ENCODE data around the gene NAP1L1.

GRCh38 chr12:76023069-76023690, 61.3 kb downstream of the NAP1L1 start:
- no peak for TF ChIP-seq EZH2 (optimal IDR thresholded peaks at IDR 0.05; ENCODE audit: low read depth, low read length)
- TF ChIP-seq CTCF (IDR thresholded peaks at IDR 0.05; ENCODE audit: low read length): no peak
